ENCODE data around the gene SEMA3F. TPM values are rescaled to one million over a fixed set of nuclear protein-coding genes. Genes with fewer than 3 reads are reported as not detected.
A peak's percentile ranks its signal among the peaks of the same experiment; 100 is the strongest.

Gene SEMA3F
- total and polyA plus RNA-seq, 3 experiments from 2014 or later: not detected

DNA sequence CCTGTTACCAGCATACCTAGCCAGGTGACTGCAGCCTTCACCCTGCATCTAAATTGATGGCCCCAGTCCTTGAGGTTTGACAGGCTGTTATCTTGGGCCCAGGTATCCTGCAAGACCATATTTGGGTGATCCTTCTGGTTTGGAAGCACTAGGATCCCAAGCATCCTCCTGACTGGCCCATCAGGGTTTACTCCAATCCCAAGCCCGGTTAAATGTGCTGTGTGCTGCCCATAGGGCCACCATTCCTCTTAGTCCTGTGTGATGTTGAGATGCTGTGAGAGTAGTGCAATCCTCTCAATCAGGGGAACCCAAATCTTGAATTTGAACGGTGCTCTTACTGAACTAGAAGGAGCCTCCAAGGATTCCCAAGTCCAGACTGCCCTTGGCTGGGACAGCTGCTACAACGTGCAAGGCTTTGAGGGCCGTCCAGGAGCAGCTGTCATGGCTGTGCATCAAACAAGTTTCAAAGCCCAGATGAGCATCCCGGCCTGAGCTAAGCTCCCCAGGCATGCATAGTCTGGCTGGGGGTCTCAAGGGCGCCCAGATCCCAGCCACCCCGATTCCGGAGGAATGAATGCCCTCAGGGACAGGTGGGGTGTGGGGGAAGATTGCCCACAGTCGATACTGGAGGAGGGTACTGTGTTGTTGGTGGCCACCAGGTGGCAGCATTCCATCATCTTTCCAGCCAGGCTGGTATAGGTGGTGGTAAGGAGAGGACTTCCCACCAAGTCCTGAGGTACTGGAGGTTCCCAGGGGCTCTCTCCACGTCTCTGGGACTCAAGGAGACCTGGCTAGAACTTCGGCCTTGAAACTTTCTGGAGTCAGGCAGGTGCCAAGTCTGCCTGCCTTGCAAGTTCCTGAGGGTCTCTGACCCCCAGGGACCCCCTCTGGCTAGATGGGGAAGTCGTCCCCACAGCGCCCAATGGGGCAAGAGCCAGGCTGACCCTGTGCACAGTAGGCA lies 33.8 kb upstream of the SEMA3F start:
- H3K36me3 Mint-ChIP-seq: peaks cover 0 to 47% (median 10%) of the 10 kb centered on the region in 3 donors
- H3K9me3 ChIP-seq (ENCODE audit: low read length): no peaks in the 10 kb centered on the region
- H3K27me3 ChIP-seq (ENCODE audit: insufficient read depth, low read length, poor library complexity, severe bottlenecking): no peaks in the 10 kb centered on the region
- H3K27ac ChIP-seq (ENCODE audit: low read depth, low read length): no peak overlapping the region
- ChIA-PET POLR2A (no interaction called here), CTCF (interaction anchor here (1.0 to 3.4 kb wide), 15 partner anchors 9 to 138 kb away, joined by 3 to 16 read pairs (median 5); partner anchors contain the start of gene GNAT1)
- H3K4me1 ChIP-seq (ENCODE audit: insufficient read depth, low read length): no peaks in the 10 kb centered on the region
- H3K36me3 ChIP-seq (ENCODE audit: insufficient read depth, low read length): peaks cover 33% of the 10 kb centered on the region
- peak; percentile 51 to 78 (median 57) for DNase-seq
- H3K4me1 Mint-ChIP-seq: peaks cover 0 to 1% (median 0%) of the 10 kb centered on the region in 3 donors
- no peaks in the 10 kb centered on the region for H3K27me3 Mint-ChIP-seq
- H3K4me3 ChIP-seq (ENCODE audit: low read length): no peak overlapping the region
- peak overlapping the region in 2 of 8 donors; percentile 45 to 84 for H3K27ac Mint-ChIP-seq
- no peaks in the 10 kb centered on the region for H3K9me3 Mint-ChIP-seq
- no peak overlapping the region for H3K4me3 Mint-ChIP-seq

- no peaks in the 10 kb centered on the region for H3K27me3 Mint-ChIP-seq
- peaks cover 0 to 40% (median 5%) of the 10 kb centered on the region in 3 donors for H3K36me3 Mint-ChIP-seq
- no peaks in the 10 kb centered on the region for H3K9me3 ChIP-seq (ENCODE audit: low read length)
- H3K4me1 ChIP-seq (ENCODE audit: insufficient read depth, low read length): no peaks in the 10 kb centered on the region
- peak overlapping the region in 1 of 8 donors; percentile 64 for H3K27ac Mint-ChIP-seq
- POLR2A ChIA-PET: no interaction called here
- H3K36me3 ChIP-seq (ENCODE audit: insufficient read depth, low read length): peaks cover 26% of the 10 kb centered on the region
- no peaks in the 10 kb centered on the region for H3K27me3 ChIP-seq (ENCODE audit: insufficient read depth, low read length, poor library complexity, severe bottlenecking)
- H3K9me3 Mint-ChIP-seq: no peaks in the 10 kb centered on the region
- H3K27ac ChIP-seq (ENCODE audit: low read depth, low read length): no peak overlapping the region
- CTCF ChIA-PET: interaction anchor here (1.1 to 3.4 kb wide), 7 partner anchors 8 to 125 kb away, joined by 3 to 16 read pairs (median 9); partner anchors contain the start of genes GNAI2 and GNAT1
- no peak overlapping the region for H3K4me3 Mint-ChIP-seq
- H3K4me1 Mint-ChIP-seq: peaks cover 0 to 1% (median 0%) of the 10 kb centered on the region in 3 donors
- no peak overlapping the region for H3K4me3 ChIP-seq (ENCODE audit: low read length)
- DNase-seq: no peak
Observed at GRCh38 chr3:50122071-50122470, 33.1 kb upstream of the SEMA3F start.

DNA sequence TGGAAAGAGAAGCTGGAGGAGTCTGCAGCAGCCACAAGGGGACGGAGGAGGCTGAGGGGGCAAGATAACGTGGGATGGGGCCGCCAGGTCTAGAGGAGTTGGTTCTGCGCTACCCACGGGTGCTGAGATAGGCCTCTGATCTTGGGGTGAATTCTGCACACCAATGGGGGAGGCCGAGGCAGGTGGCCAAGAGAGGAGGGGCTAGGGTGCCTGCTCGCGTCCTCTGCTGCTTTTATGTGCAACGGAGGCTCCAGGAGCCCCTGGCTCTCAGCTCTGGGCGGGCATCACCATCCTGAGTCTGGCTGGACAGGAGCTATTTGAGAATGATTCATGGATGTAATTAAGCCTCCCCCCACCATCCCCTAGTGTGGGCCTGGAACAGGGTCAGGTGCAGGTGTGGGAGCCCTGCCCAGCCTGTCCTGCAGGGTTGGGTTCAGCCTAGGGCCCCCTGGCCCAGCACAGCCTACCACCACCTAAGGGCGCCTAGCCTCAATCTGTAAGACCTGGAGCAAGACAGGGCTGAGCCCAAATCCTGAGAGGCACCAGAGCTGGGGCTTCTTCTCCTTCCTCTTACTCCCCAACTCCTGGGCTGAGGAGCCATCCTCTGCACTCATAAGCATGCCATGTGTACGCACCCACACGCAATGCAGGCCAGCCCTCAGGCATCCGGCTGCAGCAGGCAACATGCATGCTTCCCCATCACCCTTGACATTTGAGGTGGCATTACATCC lies 32.3 kb upstream of the SEMA3F start:
- Mint-ChIP-seq H3K4me1 (peaks cover 0 to 1% (median 0%) of the 10 kb centered on the region in 3 donors), H3K4me3 (no peak overlapping the region), H3K27ac (peak overlapping the region in 1 of 8 donors; percentile 29), H3K9me3 (no peaks in the 10 kb centered on the region), H3K36me3 (peaks cover 0 to 33% (median 5%) of the 10 kb centered on the region in 3 donors), H3K27me3 (peaks cover 0 to 1% of the 10 kb centered on the region in 2 donors)
- Histone ChIP-seq H3K27me3 (ENCODE audit: insufficient read depth, low read length, poor library complexity, severe bottlenecking) (no peaks in the 10 kb centered on the region), H3K9me3 (ENCODE audit: low read length) (no peaks in the 10 kb centered on the region), H3K27ac (ENCODE audit: low read depth, low read length) (no peak overlapping the region), H3K4me1 (ENCODE audit: insufficient read depth, low read length) (no peaks in the 10 kb centered on the region), H3K4me3 (ENCODE audit: low read length) (no peak overlapping the region), H3K36me3 (ENCODE audit: insufficient read depth, low read length) (peaks cover 20% of the 10 kb centered on the region)
- DNase-seq: no peak
- POLR2A ChIA-PET: no interaction called here
- CTCF ChIA-PET: interaction anchor here (1.1 to 3.4 kb wide), 4 partner anchors 17 to 124 kb away, joined by 3 to 16 read pairs (median 6); partner anchors contain the start of gene GNAI2

DNA sequence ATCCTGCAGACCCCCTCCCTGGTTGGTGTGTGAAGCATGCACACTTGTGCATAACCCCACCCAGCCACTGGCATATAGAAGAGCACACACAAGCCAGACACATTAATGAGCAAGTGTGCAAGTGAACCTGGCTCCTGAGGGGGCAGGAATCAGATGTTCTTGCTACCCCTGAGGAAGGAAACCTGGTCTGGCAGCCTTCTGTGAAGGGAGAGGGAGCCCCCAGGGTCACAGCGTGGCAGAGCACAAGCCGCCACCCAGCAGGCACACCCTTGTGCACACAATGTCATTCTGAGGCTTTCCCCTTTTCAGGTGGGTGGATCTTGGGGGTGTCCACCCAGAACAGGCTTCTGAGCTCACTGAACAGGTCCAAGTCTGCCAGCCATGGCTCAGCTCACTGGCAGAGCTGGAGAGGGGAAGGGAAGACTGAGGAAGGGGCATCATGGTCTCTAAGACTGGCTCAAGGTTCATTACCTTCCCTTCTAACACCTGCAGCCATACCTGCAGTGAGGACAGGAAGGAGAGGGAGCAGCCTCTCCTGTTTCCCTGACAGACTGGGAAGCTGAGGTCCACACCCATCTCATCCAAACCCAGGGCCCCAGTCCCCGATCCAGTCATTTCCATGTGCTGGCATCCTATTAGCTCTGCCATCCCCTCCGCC lies 31.6 kb upstream of the SEMA3F start:
- ChIA-PET POLR2A (interaction anchor here (0.6 kb wide), 1 partner anchor 115 kb away, joined by 3 read pairs; no protein-coding TSS in a partner anchor), CTCF (interaction anchor here (1.1 to 3.2 kb wide), 2 partner anchors 112 to 123 kb away, joined by 3 to 7 read pairs; partner anchors contain the start of gene GNAI2)
- H3K4me3 ChIP-seq (ENCODE audit: low read length): no peak overlapping the region
- no peaks in the 10 kb centered on the region for H3K9me3 ChIP-seq (ENCODE audit: low read length)
- no peak for DNase-seq
- no peak overlapping the region for H3K27ac ChIP-seq (ENCODE audit: low read depth, low read length)
- Mint-ChIP-seq H3K27ac (peak overlapping the region in 2 of 8 donors; percentile 33 to 42), H3K9me3 (no peaks in the 10 kb centered on the region), H3K27me3 (peaks cover 0 to 1% of the 10 kb centered on the region in 2 donors), H3K4me1 (peaks cover 0 to 1% (median 0%) of the 10 kb centered on the region in 3 donors), H3K4me3 (no peak overlapping the region), H3K36me3 (peaks cover 0 to 26% (median 0%) of the 10 kb centered on the region in 3 donors)
- no peaks in the 10 kb centered on the region for H3K27me3 ChIP-seq (ENCODE audit: insufficient read depth, low read length, poor library complexity, severe bottlenecking)
- peaks cover 13% of the 10 kb centered on the region for H3K36me3 ChIP-seq (ENCODE audit: insufficient read depth, low read length)
- no peaks in the 10 kb centered on the region for H3K4me1 ChIP-seq (ENCODE audit: insufficient read depth, low read length)

- H3K4me1 ChIP-seq (ENCODE audit: insufficient read depth, low read length): no peaks in the 10 kb centered on the region
- Mint-ChIP-seq H3K4me3 (no peak overlapping the region), H3K27ac (peak overlapping the region in 2 of 8 donors; percentile 33 to 42), H3K27me3 (peaks cover 0 to 1% of the 10 kb centered on the region in 2 donors), H3K4me1 (peaks cover 0 to 1% (median 0%) of the 10 kb centered on the region in 3 donors), H3K36me3 (peaks cover 0 to 19% (median 0%) of the 10 kb centered on the region in 3 donors), H3K9me3 (no peaks in the 10 kb centered on the region)
- ChIA-PET POLR2A (interaction anchor here (0.6 kb wide), 1 partner anchor 116 kb away, joined by 3 read pairs; no protein-coding TSS in a partner anchor), CTCF (interaction anchor here (3.2 kb wide), 1 partner anchor 123 kb away, joined by 7 read pairs; no protein-coding TSS in a partner anchor)
- no peak overlapping the region for H3K27ac ChIP-seq (ENCODE audit: low read depth, low read length)
- no peaks in the 10 kb centered on the region for H3K9me3 ChIP-seq (ENCODE audit: low read length)
- no peaks in the 10 kb centered on the region for H3K27me3 ChIP-seq (ENCODE audit: insufficient read depth, low read length, poor library complexity, severe bottlenecking)
- no peak for DNase-seq
- H3K4me3 ChIP-seq (ENCODE audit: low read length): no peak overlapping the region
- H3K36me3 ChIP-seq (ENCODE audit: insufficient read depth, low read length): peaks cover 7% of the 10 kb centered on the region
Observed at GRCh38 chr3:50124052-50124799, 30.9 kb upstream of the SEMA3F start.

DNA sequence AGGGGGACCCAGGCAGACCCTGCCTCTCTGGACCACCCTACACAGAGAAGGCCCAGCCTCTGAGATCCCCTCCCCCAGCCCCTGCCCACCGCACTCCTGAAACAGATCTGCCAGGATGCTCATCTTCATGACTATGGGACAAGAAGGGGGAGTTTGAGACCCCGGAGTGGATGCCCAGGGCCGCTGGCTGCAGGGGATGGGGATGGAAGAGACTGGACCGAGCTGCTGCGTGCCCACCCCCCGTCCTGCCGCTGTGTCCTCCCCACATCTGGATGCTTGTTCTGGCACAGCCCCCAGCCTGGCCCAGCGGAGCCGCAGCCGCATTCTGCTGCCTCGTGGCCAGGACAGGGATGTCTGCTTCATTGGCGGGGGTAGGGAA lies 30.3 kb upstream of the SEMA3F start:
- Histone ChIP-seq H3K4me1 (ENCODE audit: insufficient read depth, low read length) (no peaks in the 10 kb centered on the region), H3K27me3 (ENCODE audit: insufficient read depth, low read length, poor library complexity, severe bottlenecking) (no peaks in the 10 kb centered on the region), H3K36me3 (ENCODE audit: insufficient read depth, low read length) (peaks cover 5% of the 10 kb centered on the region), H3K9me3 (ENCODE audit: low read length) (no peaks in the 10 kb centered on the region), H3K4me3 (ENCODE audit: low read length) (no peak overlapping the region), H3K27ac (ENCODE audit: low read depth, low read length) (no peak overlapping the region)
- H3K4me1 Mint-ChIP-seq: peaks cover 0 to 1% (median 0%) of the 10 kb centered on the region in 3 donors
- DNase-seq: no peak
- H3K36me3 Mint-ChIP-seq: peaks cover 0 to 16% (median 0%) of the 10 kb centered on the region in 3 donors
- POLR2A ChIA-PET: no interaction called here
- H3K27ac Mint-ChIP-seq: no peak overlapping the region
- CTCF ChIA-PET: no interaction called here
- H3K4me3 Mint-ChIP-seq: no peak overlapping the region
- H3K27me3 Mint-ChIP-seq: peaks cover 0 to 3% of the 10 kb centered on the region in 2 donors
- H3K9me3 Mint-ChIP-seq: no peaks in the 10 kb centered on the region
